WTC11 (cell line): Measurements from ENCODE around the gene SREBF2. TPM values are rescaled to one million over a fixed set of nuclear protein-coding genes. Genes with fewer than 3 reads are reported as not detected.

ENCODE experiments used
- ATAC-seq: fragments of 200-7000 bp; cut with Tn5 transposase; 2 replicates; pipeline ENCODE4 v1.10.0; 2021; ENCODE audit warnings: mild to moderate bottlenecking, moderate library complexity
- CTCF ChIA-PET: fragments of 300-600 bp; sonication (Branson Sonifier 250); formaldehyde crosslinking; loops from one replicate; lab custom pipeline; 2021; ENCODE audit warnings: antibody characterized with exemption; lab: Charles Lee
- POLR2A ChIA-PET: fragments of 350-600 bp; sonication (Branson Sonifier 250); formaldehyde crosslinking; loops from one replicate; lab custom pipeline; 2021; ENCODE audit warnings: antibody characterized with exemption; lab: Charles Lee
- DNase-seq: peaks from one replicate; pipeline ENCODE4 v3.0.0; 2021; ENCODE audit warnings: low spot score
- H3K27ac Mint-ChIP-seq: 2 replicates; pipeline ENCODE4 v1.8.0; 2021; ENCODE audit warnings: mixed read lengths
- H3K27me3 Mint-ChIP-seq: 2 replicates; pipeline ENCODE4 v1.8.0; 2021; ENCODE audit warnings: low read depth, mild to moderate bottlenecking, moderate library complexity, mixed read lengths
- H3K36me3 Mint-ChIP-seq: 2 replicates; pipeline ENCODE4 v1.8.0; 2021; ENCODE audit warnings: mixed read lengths
- H3K4me1 Mint-ChIP-seq: 2 replicates; pipeline ENCODE4 v1.8.0; 2022; ENCODE audit warnings: mixed read lengths
- H3K4me3 Mint-ChIP-seq: 2 replicates; pipeline ENCODE4 v1.8.0; 2021; ENCODE audit warnings: mild to moderate bottlenecking, moderate library complexity, mixed read lengths
- H3K9me3 Mint-ChIP-seq: 2 replicates; pipeline ENCODE4 v1.8.0; 2021; ENCODE audit warnings: mixed read lengths
- CBFB ChIP-seq: sonication (generic); formaldehyde crosslinking; IDR thresholded peaks from 2 replicates; pipeline ENCODE4 v1.8.1; 2022; ENCODE audit warnings: mild to moderate bottlenecking, low read depth, missing genetic modification reagents
- ESRRA ChIP-seq: sonication (generic); formaldehyde crosslinking; IDR thresholded peaks from 2 replicates; pipeline ENCODE4 v1.8.1; 2022; ENCODE audit warnings: mild to moderate bottlenecking, missing genetic modification reagents, borderline replicate concordance
- FOXP1 ChIP-seq: sonication (generic); formaldehyde crosslinking; IDR thresholded peaks from 2 replicates; pipeline ENCODE4 v1.8.0; 2022; ENCODE audit warnings: missing genetic modification reagents, mild to moderate bottlenecking, moderate library complexity, borderline replicate concordance
- GRHL2 ChIP-seq: fragments of 250-450 bp; sonication (Bioruptor Pico); IDR thresholded peaks from 2 replicates; pipeline ENCODE4 v1.8.0; 2022; ENCODE audit warnings: mild to moderate bottlenecking, moderate library complexity; ENCODE audit not compliant: insufficient replicate concordance, severe bottlenecking
- IRF2 ChIP-seq: sonication (generic); formaldehyde crosslinking; IDR thresholded peaks from 2 replicates; pipeline ENCODE4 v1.8.0; 2022; ENCODE audit warnings: low read depth, missing genetic modification reagents, borderline replicate concordance
- JAZF1 ChIP-seq: fragments of 250-450 bp; sonication (Bioruptor Pico); IDR thresholded peaks from 2 replicates; pipeline ENCODE4 v1.9.0; 2021; ENCODE audit warnings: moderate library complexity, mild to moderate bottlenecking, inconsistent platforms
- JUN ChIP-seq: sonication (generic); formaldehyde crosslinking; IDR thresholded peaks from 2 replicates; pipeline ENCODE4 v1.8.0; 2023; ENCODE audit warnings: mild to moderate bottlenecking, missing genetic modification reagents
- RELA ChIP-seq: sonication (generic); formaldehyde crosslinking; IDR thresholded peaks from 2 replicates; pipeline ENCODE4 v1.8.1; 2022; ENCODE audit warnings: missing genetic modification reagents, mild to moderate bottlenecking, borderline replicate concordance
- TEAD1 ChIP-seq: sonication (generic); formaldehyde crosslinking; IDR thresholded peaks from 2 replicates; pipeline ENCODE4 v1.8.0; 2022; ENCODE audit warnings: mild to moderate bottlenecking, missing genetic modification reagents
- TEAD4 ChIP-seq: sonication (generic); formaldehyde crosslinking; IDR thresholded peaks from 2 replicates; pipeline ENCODE4 v1.8.0; 2022; ENCODE audit warnings: mild to moderate bottlenecking, missing genetic modification reagents
- ZNF138 ChIP-seq: sonication (generic); formaldehyde crosslinking; conservative IDR thresholded peaks from 2 replicates; pipeline ENCODE4 v1.8.1; 2022; ENCODE audit warnings: mild to moderate bottlenecking, moderate library complexity, missing genetic modification reagents
- total RNA-seq: library from RNA; stranded (reverse); gene quantifications from 3 replicates; pipeline ENCODE4 v1.2.3, GENCODE V29; 2021
- TF ChIP-seq, protein P1 (sequence below): sonication (generic); formaldehyde crosslinking; IDR thresholded peaks from 2 replicates; pipeline ENCODE4 v1.8.1; 2023; ENCODE audit warnings: mild to moderate bottlenecking, missing genetic modification reagents, moderate library complexity
- TF ChIP-seq, protein P2 (sequence below): fragments of 250-450 bp; sonication (Bioruptor Pico); IDR thresholded peaks from 2 replicates; pipeline ENCODE4 v1.9.0; 2021; ENCODE audit warnings: mild to moderate bottlenecking
- TF ChIP-seq, protein P3 (sequence below): sonication (generic); formaldehyde crosslinking; IDR thresholded peaks from 2 replicates; pipeline ENCODE4 v1.8.1; 2022; ENCODE audit warnings: mild to moderate bottlenecking, moderate library complexity, missing genetic modification reagents
- TF ChIP-seq, protein P4 (sequence below): sonication (generic); formaldehyde crosslinking; IDR thresholded peaks from 2 replicates; pipeline ENCODE4 v1.8.1; 2023; ENCODE audit warnings: mild to moderate bottlenecking, missing genetic modification reagents, borderline replicate concordance
- TF ChIP-seq, protein P5 (sequence below): sonication (generic); formaldehyde crosslinking; IDR thresholded peaks from 2 replicates; pipeline ENCODE4 v1.8.0; 2023; ENCODE audit warnings: mild to moderate bottlenecking, missing genetic modification reagents
- TF ChIP-seq, protein P6 (sequence below): sonication (generic); formaldehyde crosslinking; IDR thresholded peaks from 2 replicates; pipeline ENCODE4 v1.8.0; 2023; ENCODE audit warnings: missing genetic modification reagents, mild to moderate bottlenecking, borderline replicate concordance
- TF ChIP-seq, protein P7 (sequence below): fragments of 250-450 bp; sonication (Bioruptor Pico); IDR thresholded peaks from 2 replicates; pipeline ENCODE4 v2.1.2; 2022; ENCODE audit warnings: mild to moderate bottlenecking, moderate library complexity

Gene SREBF2
- total RNA-seq, 1 experiment from 2014 or later: 151 TPM

DNA sequence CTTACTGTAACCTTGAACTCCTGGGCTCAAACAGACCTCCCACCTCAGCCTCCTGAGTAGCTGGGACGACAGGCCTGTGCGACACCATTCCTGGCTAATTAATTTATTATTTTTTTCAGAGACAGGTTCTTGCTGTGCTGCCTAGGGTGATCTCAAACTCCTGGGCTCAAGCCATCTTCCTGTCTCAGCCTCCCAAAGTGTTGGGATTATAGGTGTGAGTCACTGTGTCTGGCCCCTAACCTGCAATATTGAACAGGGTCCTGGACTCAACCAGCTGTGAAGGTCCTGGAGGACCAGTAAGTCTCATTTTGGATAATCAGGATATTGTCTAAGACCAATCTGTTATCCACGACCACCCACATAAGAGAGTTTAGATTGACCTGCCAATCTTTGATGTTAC lies 17.2 kb upstream of the SREBF2 start:
- Mint-ChIP-seq H3K4me3 (no peak overlapping the region), H3K36me3 (peaks cover 12% of the 10 kb centered on the region; the same call in 1 of the 2 replicates), H3K9me3 (no peaks in the 10 kb centered on the region), H3K27me3 (no peaks in the 10 kb centered on the region), H3K4me1 (no peaks in the 10 kb centered on the region), H3K27ac (no peak overlapping the region)
- ChIA-PET CTCF (interaction anchor here (0.6 to 1.2 kb wide), 2 partner anchors 125 to 127 kb away, joined by 3 read pairs; partner anchors contain the start of gene SNU13), POLR2A (no interaction called here)
- DNase-seq: no peak
- TF ChIP-seq FOXP1 (CRISPR knock-in tag) (no peak), IRF2 (CRISPR knock-in tag) (no peak), TEAD4 (no peak), GRHL2 (CRISPR knock-in tag) (no peak), ESRRA (CRISPR knock-in tag) (no peak), ZNF138 (CRISPR knock-in tag) (no peak), TEAD1 (CRISPR knock-in tag) (no peak), JUN (CRISPR knock-in tag) (no peak), CBFB (no peak), JAZF1 (CRISPR knock-in tag) (no peak), RELA (CRISPR knock-in tag) (no peak)
- TF ChIP-seq, protein P1, sequence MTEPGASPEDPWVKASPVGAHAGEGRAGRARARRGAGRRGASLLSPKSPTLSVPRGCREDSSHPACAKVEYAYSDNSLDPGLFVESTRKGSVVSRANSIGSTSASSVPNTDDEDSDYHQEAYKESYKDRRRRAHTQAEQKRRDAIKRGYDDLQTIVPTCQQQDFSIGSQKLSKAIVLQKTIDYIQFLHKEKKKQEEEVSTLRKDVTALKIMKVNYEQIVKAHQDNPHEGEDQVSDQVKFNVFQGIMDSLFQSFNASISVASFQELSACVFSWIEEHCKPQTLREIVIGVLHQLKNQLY (CRISPR knock-in tag): no peak
- TF ChIP-seq, protein P2, sequence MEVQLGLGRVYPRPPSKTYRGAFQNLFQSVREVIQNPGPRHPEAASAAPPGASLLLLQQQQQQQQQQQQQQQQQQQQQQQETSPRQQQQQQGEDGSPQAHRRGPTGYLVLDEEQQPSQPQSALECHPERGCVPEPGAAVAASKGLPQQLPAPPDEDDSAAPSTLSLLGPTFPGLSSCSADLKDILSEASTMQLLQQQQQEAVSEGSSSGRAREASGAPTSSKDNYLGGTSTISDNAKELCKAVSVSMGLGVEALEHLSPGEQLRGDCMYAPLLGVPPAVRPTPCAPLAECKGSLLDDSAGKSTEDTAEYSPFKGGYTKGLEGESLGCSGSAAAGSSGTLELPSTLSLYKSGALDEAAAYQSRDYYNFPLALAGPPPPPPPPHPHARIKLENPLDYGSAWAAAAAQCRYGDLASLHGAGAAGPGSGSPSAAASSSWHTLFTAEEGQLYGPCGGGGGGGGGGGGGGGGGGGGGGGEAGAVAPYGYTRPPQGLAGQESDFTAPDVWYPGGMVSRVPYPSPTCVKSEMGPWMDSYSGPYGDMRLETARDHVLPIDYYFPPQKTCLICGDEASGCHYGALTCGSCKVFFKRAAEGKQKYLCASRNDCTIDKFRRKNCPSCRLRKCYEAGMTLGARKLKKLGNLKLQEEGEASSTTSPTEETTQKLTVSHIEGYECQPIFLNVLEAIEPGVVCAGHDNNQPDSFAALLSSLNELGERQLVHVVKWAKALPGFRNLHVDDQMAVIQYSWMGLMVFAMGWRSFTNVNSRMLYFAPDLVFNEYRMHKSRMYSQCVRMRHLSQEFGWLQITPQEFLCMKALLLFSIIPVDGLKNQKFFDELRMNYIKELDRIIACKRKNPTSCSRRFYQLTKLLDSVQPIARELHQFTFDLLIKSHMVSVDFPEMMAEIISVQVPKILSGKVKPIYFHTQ (CRISPR knock-in tag): no peak
- TF ChIP-seq, protein P3, sequence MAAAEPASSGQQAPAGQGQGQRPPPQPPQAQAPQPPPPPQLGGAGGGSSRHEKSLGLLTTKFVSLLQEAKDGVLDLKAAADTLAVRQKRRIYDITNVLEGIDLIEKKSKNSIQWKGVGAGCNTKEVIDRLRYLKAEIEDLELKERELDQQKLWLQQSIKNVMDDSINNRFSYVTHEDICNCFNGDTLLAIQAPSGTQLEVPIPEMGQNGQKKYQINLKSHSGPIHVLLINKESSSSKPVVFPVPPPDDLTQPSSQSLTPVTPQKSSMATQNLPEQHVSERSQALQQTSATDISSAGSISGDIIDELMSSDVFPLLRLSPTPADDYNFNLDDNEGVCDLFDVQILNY (CRISPR knock-in tag): no peak
- TF ChIP-seq, protein P4, sequence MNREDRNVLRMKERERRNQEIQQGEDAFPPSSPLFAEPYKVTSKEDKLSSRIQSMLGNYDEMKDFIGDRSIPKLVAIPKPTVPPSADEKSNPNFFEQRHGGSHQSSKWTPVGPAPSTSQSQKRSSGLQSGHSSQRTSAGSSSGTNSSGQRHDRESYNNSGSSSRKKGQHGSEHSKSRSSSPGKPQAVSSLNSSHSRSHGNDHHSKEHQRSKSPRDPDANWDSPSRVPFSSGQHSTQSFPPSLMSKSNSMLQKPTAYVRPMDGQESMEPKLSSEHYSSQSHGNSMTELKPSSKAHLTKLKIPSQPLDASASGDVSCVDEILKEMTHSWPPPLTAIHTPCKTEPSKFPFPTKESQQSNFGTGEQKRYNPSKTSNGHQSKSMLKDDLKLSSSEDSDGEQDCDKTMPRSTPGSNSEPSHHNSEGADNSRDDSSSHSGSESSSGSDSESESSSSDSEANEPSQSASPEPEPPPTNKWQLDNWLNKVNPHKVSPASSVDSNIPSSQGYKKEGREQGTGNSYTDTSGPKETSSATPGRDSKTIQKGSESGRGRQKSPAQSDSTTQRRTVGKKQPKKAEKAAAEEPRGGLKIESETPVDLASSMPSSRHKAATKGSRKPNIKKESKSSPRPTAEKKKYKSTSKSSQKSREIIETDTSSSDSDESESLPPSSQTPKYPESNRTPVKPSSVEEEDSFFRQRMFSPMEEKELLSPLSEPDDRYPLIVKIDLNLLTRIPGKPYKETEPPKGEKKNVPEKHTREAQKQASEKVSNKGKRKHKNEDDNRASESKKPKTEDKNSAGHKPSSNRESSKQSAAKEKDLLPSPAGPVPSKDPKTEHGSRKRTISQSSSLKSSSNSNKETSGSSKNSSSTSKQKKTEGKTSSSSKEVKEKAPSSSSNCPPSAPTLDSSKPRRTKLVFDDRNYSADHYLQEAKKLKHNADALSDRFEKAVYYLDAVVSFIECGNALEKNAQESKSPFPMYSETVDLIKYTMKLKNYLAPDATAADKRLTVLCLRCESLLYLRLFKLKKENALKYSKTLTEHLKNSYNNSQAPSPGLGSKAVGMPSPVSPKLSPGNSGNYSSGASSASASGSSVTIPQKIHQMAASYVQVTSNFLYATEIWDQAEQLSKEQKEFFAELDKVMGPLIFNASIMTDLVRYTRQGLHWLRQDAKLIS (CRISPR knock-in tag): no peak
- TF ChIP-seq, protein P5, sequence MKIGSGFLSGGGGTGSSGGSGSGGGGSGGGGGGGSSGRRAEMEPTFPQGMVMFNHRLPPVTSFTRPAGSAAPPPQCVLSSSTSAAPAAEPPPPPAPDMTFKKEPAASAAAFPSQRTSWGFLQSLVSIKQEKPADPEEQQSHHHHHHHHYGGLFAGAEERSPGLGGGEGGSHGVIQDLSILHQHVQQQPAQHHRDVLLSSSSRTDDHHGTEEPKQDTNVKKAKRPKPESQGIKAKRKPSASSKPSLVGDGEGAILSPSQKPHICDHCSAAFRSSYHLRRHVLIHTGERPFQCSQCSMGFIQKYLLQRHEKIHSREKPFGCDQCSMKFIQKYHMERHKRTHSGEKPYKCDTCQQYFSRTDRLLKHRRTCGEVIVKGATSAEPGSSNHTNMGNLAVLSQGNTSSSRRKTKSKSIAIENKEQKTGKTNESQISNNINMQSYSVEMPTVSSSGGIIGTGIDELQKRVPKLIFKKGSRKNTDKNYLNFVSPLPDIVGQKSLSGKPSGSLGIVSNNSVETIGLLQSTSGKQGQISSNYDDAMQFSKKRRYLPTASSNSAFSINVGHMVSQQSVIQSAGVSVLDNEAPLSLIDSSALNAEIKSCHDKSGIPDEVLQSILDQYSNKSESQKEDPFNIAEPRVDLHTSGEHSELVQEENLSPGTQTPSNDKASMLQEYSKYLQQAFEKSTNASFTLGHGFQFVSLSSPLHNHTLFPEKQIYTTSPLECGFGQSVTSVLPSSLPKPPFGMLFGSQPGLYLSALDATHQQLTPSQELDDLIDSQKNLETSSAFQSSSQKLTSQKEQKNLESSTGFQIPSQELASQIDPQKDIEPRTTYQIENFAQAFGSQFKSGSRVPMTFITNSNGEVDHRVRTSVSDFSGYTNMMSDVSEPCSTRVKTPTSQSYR (CRISPR knock-in tag): no peak
- TF ChIP-seq, protein P6, sequence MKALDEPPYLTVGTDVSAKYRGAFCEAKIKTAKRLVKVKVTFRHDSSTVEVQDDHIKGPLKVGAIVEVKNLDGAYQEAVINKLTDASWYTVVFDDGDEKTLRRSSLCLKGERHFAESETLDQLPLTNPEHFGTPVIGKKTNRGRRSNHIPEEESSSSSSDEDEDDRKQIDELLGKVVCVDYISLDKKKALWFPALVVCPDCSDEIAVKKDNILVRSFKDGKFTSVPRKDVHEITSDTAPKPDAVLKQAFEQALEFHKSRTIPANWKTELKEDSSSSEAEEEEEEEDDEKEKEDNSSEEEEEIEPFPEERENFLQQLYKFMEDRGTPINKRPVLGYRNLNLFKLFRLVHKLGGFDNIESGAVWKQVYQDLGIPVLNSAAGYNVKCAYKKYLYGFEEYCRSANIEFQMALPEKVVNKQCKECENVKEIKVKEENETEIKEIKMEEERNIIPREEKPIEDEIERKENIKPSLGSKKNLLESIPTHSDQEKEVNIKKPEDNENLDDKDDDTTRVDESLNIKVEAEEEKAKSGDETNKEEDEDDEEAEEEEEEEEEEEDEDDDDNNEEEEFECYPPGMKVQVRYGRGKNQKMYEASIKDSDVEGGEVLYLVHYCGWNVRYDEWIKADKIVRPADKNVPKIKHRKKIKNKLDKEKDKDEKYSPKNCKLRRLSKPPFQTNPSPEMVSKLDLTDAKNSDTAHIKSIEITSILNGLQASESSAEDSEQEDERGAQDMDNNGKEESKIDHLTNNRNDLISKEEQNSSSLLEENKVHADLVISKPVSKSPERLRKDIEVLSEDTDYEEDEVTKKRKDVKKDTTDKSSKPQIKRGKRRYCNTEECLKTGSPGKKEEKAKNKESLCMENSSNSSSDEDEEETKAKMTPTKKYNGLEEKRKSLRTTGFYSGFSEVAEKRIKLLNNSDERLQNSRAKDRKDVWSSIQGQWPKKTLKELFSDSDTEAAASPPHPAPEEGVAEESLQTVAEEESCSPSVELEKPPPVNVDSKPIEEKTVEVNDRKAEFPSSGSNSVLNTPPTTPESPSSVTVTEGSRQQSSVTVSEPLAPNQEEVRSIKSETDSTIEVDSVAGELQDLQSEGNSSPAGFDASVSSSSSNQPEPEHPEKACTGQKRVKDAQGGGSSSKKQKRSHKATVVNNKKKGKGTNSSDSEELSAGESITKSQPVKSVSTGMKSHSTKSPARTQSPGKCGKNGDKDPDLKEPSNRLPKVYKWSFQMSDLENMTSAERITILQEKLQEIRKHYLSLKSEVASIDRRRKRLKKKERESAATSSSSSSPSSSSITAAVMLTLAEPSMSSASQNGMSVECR: no peak
- TF ChIP-seq, protein P7, sequence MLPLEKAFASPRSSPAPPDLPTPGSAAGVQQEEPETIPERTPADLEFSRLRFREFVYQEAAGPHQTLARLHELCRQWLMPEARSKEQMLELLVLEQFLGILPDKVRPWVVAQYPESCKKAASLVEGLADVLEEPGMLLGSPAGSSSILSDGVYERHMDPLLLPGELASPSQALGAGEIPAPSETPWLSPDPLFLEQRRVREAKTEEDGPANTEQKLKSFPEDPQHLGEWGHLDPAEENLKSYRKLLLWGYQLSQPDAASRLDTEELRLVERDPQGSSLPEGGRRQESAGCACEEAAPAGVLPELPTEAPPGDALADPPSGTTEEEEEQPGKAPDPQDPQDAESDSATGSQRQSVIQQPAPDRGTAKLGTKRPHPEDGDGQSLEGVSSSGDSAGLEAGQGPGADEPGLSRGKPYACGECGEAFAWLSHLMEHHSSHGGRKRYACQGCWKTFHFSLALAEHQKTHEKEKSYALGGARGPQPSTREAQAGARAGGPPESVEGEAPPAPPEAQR (CRISPR knock-in tag): no peak
- no peak for ATAC-seq
